Mucosa of gallbladder (tissue), 1 donor: ENCODE data around the gene SMCO2. TPM values are rescaled to one million over a fixed set of nuclear protein-coding genes. Genes with fewer than 3 reads are reported as not detected.

Experiments used
- DNase-seq: peaks from one replicate; pipeline ENCODE4 v3.0.0-alpha.2; 2020; ENCODE audit warnings: low spot score
- total RNA-seq: library from RNA; stranded (reverse); gene quantifications from one replicate; pipeline ENCODE4 v1.2.1, GENCODE V29; 2021
- donor health status: DM: no; HTN: no; CAD: no.

SMCO2 gene
- total RNA-seq, 1 donor from 2014 or later, result not detected

- no peak for DNase-seq
These were observed 6.9 kb downstream of the SMCO2 start for GRCh38 chr12:27453421-27453820.

GRCh38 chr12:27455589-27455988 lies 9.1 kb downstream of the SMCO2 start:
- no peak for DNase-seq

- peak; percentile 57 for DNase-seq
These were observed 10.1 kb downstream of the SMCO2 start for GRCh38 chr12:27456618-27457017.

GRCh38 chr12:27460471-27460978 lies 14.0 kb downstream of the SMCO2 start:
- DNase-seq, result no peak

- no peak for DNase-seq
These were observed 15.7 kb downstream of the SMCO2 start for GRCh38 chr12:27462151-27462694.

GRCh38 chr12:27462851-27463250 lies 16.3 kb downstream of the SMCO2 start:
- DNase-seq, result no peak

GRCh38 chr12:27463511-27464219 lies 17.1 kb downstream of the SMCO2 start:
- DNase-seq, result no peak

- DNase-seq, result peak; percentile 37
These were observed 17.7 kb downstream of the SMCO2 start for GRCh38 chr12:27464220-27464554.

GRCh38 chr12:27467641-27468040 lies 21.1 kb downstream of the SMCO2 start:
- DNase-seq, result no peak

GRCh38 chr12:27468241-27468640 lies 21.7 kb downstream of the SMCO2 start:
- DNase-seq, result no peak

GRCh38 chr12:27469176-27469736 lies 22.7 kb downstream of the SMCO2 start:
- no peak for DNase-seq

GRCh38 chr12:27472604-27473003 lies 26.1 kb downstream of the SMCO2 start:
- no peak for DNase-seq

- no peak for DNase-seq
These were observed 27.8 kb downstream of the SMCO2 start for GRCh38 chr12:27474344-27474743.

GRCh38 chr12:27477049-27477448 lies 30.5 kb downstream of the SMCO2 start:
- no peak for DNase-seq

GRCh38 chr12:27478949-27479348 lies 32.4 kb downstream of the SMCO2 start:
- no peak for DNase-seq

- no peak for DNase-seq
These were observed 33.5 kb downstream of the SMCO2 start for GRCh38 chr12:27480016-27480415.

- no peak for DNase-seq
These were observed 40.4 kb downstream of the SMCO2 start for GRCh38 chr12:27486961-27487360.

GRCh38 chr12:27488479-27488878 lies 41.9 kb downstream of the SMCO2 start:
- no peak for DNase-seq

- no peak for DNase-seq
These were observed 44.7 kb downstream of the SMCO2 start for GRCh38 chr12:27491226-27491625.

- no peak for DNase-seq
These were observed 46.9 kb downstream of the SMCO2 start for GRCh38 chr12:27493260-27493940.

GRCh38 chr12:27497446-27497845 lies 50.9 kb downstream of the SMCO2 start:
- no peak for DNase-seq

GRCh38 chr12:27498149-27498548 lies 51.6 kb downstream of the SMCO2 start:
- no peak for DNase-seq

GRCh38 chr12:27498761-27499160 lies 52.2 kb downstream of the SMCO2 start:
- no peak for DNase-seq
